H1 (cell line): ENCODE results near the gene NLRX1. TPM values are rescaled to one million over a fixed set of nuclear protein-coding genes. Genes with fewer than 3 reads are reported as not detected.

Experiments used
- CTCF ChIA-PET: fragments of 300-600 bp; sonication (Branson Sonifier 250); formaldehyde crosslinking; loops from one replicate; lab custom pipeline; 2021; ENCODE audit not compliant: partially characterized antibody; lab: Charles Lee
- POLR2A ChIA-PET: fragments of 300-600 bp; sonication (Branson Sonifier 250); formaldehyde crosslinking; loops from one replicate; lab custom pipeline; 2021; ENCODE audit warnings: inconsistent platforms; ENCODE audit not compliant: partially characterized antibody; lab: Charles Lee
- DNase-seq, 2 experiments: peaks; one replicate each; pipeline versions ENCODE4 v3.0.0 to v3.0.0-alpha.2; 2010 to 2022; ENCODE audit warnings: low spot score in 2 of 2, low read depth in 1 of 2, mixed read lengths in 1 of 2
- FAIRE-seq: peaks from 2 replicates; lab custom pipeline; 2011; peaks lifted over from hg19 to GRCh38; lab: Jason Lieb, UNC
- H2AFZ ChIP-seq: 2 replicates; pipeline ENCODE4 v1.8.1; 2012; ENCODE audit warnings: low read length, inconsistent platforms
- H2AK5ac ChIP-seq: 2 replicates; pipeline ENCODE4 v1.6.1; 2013; ENCODE audit warnings: low read depth, low read length
- H2BK120ac ChIP-seq: replicated peaks from 2 replicates; pipeline ENCODE3; 2013; ENCODE audit warnings: low read depth, low read length, inconsistent platforms
- H2BK12ac ChIP-seq: 2 replicates; pipeline ENCODE4 v1.6.1; 2013; ENCODE audit warnings: low read depth, low read length
- H2BK15ac ChIP-seq: 2 replicates; pipeline ENCODE4 v1.6.1; 2013; ENCODE audit warnings: low read length
- H2BK20ac ChIP-seq: 2 replicates; pipeline ENCODE4 v1.6.1; 2013; ENCODE audit warnings: low read length
- H2BK5ac ChIP-seq: 2 replicates; pipeline ENCODE4 v1.6.1; 2013; ENCODE audit warnings: low read depth, low read length
- H3K14ac ChIP-seq: 2 replicates; pipeline ENCODE4 v1.6.1; 2013; ENCODE audit warnings: inconsistent platforms; ENCODE audit not compliant: insufficient read length
- H3K18ac ChIP-seq: 2 replicates; pipeline ENCODE4 v1.6.1; 2013; ENCODE audit warnings: low read length; ENCODE audit errors: extremely low read depth
- H3K23ac ChIP-seq: 2 replicates; pipeline ENCODE4 v1.6.1; 2013; ENCODE audit warnings: inconsistent platforms; ENCODE audit not compliant: insufficient read length
- H3K23me2 ChIP-seq: 2 replicates; pipeline ENCODE4 v1.6.1; 2013; ENCODE audit warnings: low read depth, low read length
- H3K27ac ChIP-seq: 2 replicates; pipeline ENCODE4 v1.6.1; 2011; ENCODE audit warnings: low read depth, low read length, inconsistent platforms
- H3K27me3 ChIP-seq, 4 experiments: replicated peaks in 1 of 4; 1 replicate in 1 of 4; 2 replicates in 3 of 4; pipeline versions ENCODE4 v1.6.1 to v1.8.1; 2011 to 2013; ENCODE audit warnings: low read length in 3 of 4, mild to moderate bottlenecking in 3 of 4, inconsistent platforms in 2 of 4, mixed read lengths in 2 of 4, moderate library complexity in 1 of 4; ENCODE audit not compliant: control insufficient read depth in 3 of 4, insufficient read depth in 3 of 4; ENCODE audit errors: extremely low read depth in 1 of 4
- H3K36me3 ChIP-seq, 4 experiments: 2 replicates each; pipeline versions ENCODE4 v1.6.1 to v1.8.1; 2011 to 2013; ENCODE audit warnings: mild to moderate bottlenecking in 4 of 4, low read length in 3 of 4, moderate library complexity in 2 of 4, control low read depth in 1 of 4, inconsistent platforms in 1 of 4; ENCODE audit not compliant: insufficient read depth in 4 of 4, control insufficient read depth in 2 of 4
- H3K4ac ChIP-seq: replicated peaks from 2 replicates; pipeline ENCODE3; 2013; ENCODE audit warnings: low read length, low read depth, mixed read lengths, inconsistent platforms; ENCODE audit not compliant: insufficient read length
- H3K4me1 ChIP-seq, 4 experiments: replicated peaks in 1 of 4; 1 replicate in 1 of 4; 2 replicates in 3 of 4; pipeline versions ENCODE4 v1.6.1 to v1.8.1; 2011 to 2013; ENCODE audit warnings: low read length in 3 of 4, inconsistent platforms in 2 of 4, mixed read lengths in 1 of 4; ENCODE audit not compliant: insufficient read depth in 4 of 4, control insufficient read depth in 3 of 4
- H3K4me2 ChIP-seq, 2 experiments: 2 replicates each; pipeline versions ENCODE4 v1.6.1 to v1.8.1; 2011 to 2013; ENCODE audit warnings: low read depth in 2 of 2, low read length in 2 of 2, control low read depth in 1 of 2, inconsistent platforms in 1 of 2, mild to moderate bottlenecking in 1 of 2; ENCODE audit not compliant: insufficient read depth in 1 of 2
- H3K4me3 ChIP-seq, 4 experiments: fragments of 200-600, 300-600 bp in 1 of 4; sonication (generic), shearing (Covaris generic), sonication (Bioruptor Twin) in 1 of 4; 2 replicates each; pipeline versions ENCODE4 v1.5.1 to v1.8.1; 2011 to 2016; ENCODE audit warnings: low read length in 4 of 4, low read depth in 3 of 4, control low read depth in 2 of 4, inconsistent platforms in 2 of 4, mild to moderate bottlenecking in 2 of 4, mixed read lengths in 1 of 4, moderate library complexity in 1 of 4; ENCODE audit not compliant: insufficient read depth in 2 of 4; ENCODE audit errors: extremely low read depth in 1 of 4
- H3K56ac ChIP-seq: replicated peaks from 2 replicates; pipeline ENCODE3; 2013; ENCODE audit warnings: low read depth, mild to moderate bottlenecking, mixed read lengths, low read length, inconsistent platforms; ENCODE audit not compliant: insufficient read length
- H3K79me1 ChIP-seq: 2 replicates; pipeline ENCODE4 v1.6.1; 2013; ENCODE audit warnings: low read depth, low read length, control low read depth
- H3K79me2 ChIP-seq, 2 experiments: 2 replicates each; pipeline versions ENCODE4 v1.6.1 to v1.8.1; 2012 to 2013; ENCODE audit warnings: low read length in 2 of 2, mild to moderate bottlenecking in 2 of 2, inconsistent platforms in 1 of 2; ENCODE audit not compliant: insufficient read depth in 2 of 2, control insufficient read depth in 1 of 2
- H3K9ac ChIP-seq, 4 experiments: replicated peaks in 1 of 4; 1 replicate in 1 of 4; 2 replicates in 3 of 4; pipeline versions ENCODE4 v1.6.1 to v1.8.1; 2011 to 2013; ENCODE audit warnings: low read depth in 3 of 4, low read length in 3 of 4, control low read depth in 2 of 4, mild to moderate bottlenecking in 2 of 4, moderate library complexity in 2 of 4, inconsistent platforms in 1 of 4; ENCODE audit errors: extremely low read depth in 1 of 4
- H3K9me3 ChIP-seq, 2 experiments: 2 replicates each; pipeline versions ENCODE4 v1.6.1 to v1.8.1; 2012 to 2013; ENCODE audit warnings: mild to moderate bottlenecking in 2 of 2, moderate library complexity in 2 of 2, control low read depth in 1 of 2, inconsistent platforms in 1 of 2, low read depth in 1 of 2, low read length in 1 of 2, mixed read lengths in 1 of 2; ENCODE audit not compliant: insufficient read depth in 2 of 2
- H4K20me1 ChIP-seq, 2 experiments: replicated peaks in 1 of 2; 2 replicates each; pipeline versions ENCODE3 to v1.8.1; 2011 to 2013; ENCODE audit warnings: inconsistent platforms in 2 of 2, low read length in 2 of 2, mild to moderate bottlenecking in 1 of 2; ENCODE audit not compliant: insufficient read depth in 2 of 2, control insufficient read depth in 1 of 2
- H4K5ac ChIP-seq: 2 replicates; pipeline ENCODE4 v1.6.1; 2013; ENCODE audit warnings: low read length, low read depth, mixed read lengths, inconsistent platforms; ENCODE audit not compliant: insufficient read length
- H4K8ac ChIP-seq: 2 replicates; pipeline ENCODE4 v1.8.0; 2013; ENCODE audit warnings: mild to moderate bottlenecking, moderate library complexity, low read length, inconsistent platforms; ENCODE audit not compliant: insufficient read depth; ENCODE audit errors: extremely low read depth
- H4K91ac ChIP-seq: replicated peaks from 2 replicates; pipeline ENCODE3; 2013; ENCODE audit warnings: low read length, mixed read lengths, inconsistent platforms; ENCODE audit not compliant: insufficient read length
- CTCF ChIP-seq, 3 experiments: IDR thresholded peaks; 1 replicate in 2 of 3; 2 replicates in 1 of 3; pipeline versions ENCODE4 v1.5.1 to v1.6.1; 2011; ENCODE audit warnings: low read length in 3 of 3, mild to moderate bottlenecking in 3 of 3, inconsistent platforms in 2 of 3, low read depth in 1 of 3, moderate library complexity in 1 of 3; ENCODE audit not compliant: insufficient read depth in 1 of 3; ENCODE audit errors: control extremely low read depth in 1 of 3
- KDM1A ChIP-seq: fragments of 200-600, 300-600 bp; sonication (generic); IDR thresholded peaks from 2 replicates; pipeline ENCODE4 v1.7.1; 2016; ENCODE audit warnings: mild to moderate bottlenecking, low read length, borderline replicate concordance
- RXRA ChIP-seq: IDR thresholded peaks from 2 replicates; pipeline ENCODE4 v1.6.1; 2011; ENCODE audit warnings: low read depth, mild to moderate bottlenecking, low read length, moderate library complexity; ENCODE audit not compliant: insufficient read depth
- WGBS, 2 experiments: shearing (Covaris generic) in 1 of 2; methylation state at CpG; one replicate each; pipeline versions ENCODE4 v1.1.6 to v1.1.7; 2013 to 2015; ENCODE audit warnings: low lambda C conversion rate in 2 of 2, mixed read lengths in 2 of 2, inconsistent platforms in 1 of 2, low coverage in 1 of 2, missing lambda C conversion rate in 1 of 2; ENCODE audit not compliant: insufficient replicate concordance in 2 of 2, insufficient coverage in 1 of 2, insufficient read length in 1 of 2; ENCODE audit errors: extremely low coverage in 1 of 2, missing lambda C conversion rate in 1 of 2; 5-methylcytosine and 5-hydroxymethylcytosine counted together
- polyA plus RNA-seq, 7 experiments: library from polyadenylated mRNA; depleted of rRNA in 3 of 7; stranded (reverse) in 5 of 7; unstranded in 2 of 7; fragments of >200 nt in 5 of 7; fragments of 200-250 nt in 2 of 7; gene quantifications; 1 replicate in 5 of 7; 2 replicates in 1 of 7; 4 replicates in 1 of 7; pipeline versions ENCODE4 v1.2.1 to v1.2.3, GENCODE V29; 2011 to 2013; ENCODE audit warnings: missing spikeins in 2 of 7, mixed read lengths in 2 of 7
- total RNA-seq: library from RNA; stranded (reverse); fragmentation: NEBNext Ultra II Directional; extraction: Animal tissue kit (Norgen Biotek cat#: 25700); gene quantifications from 2 replicates; pipeline ENCODE4 v1.2.1, GENCODE V29; 2021

NLRX1 gene
- total and polyA plus RNA-seq, 2 of the 8 experiments (the other 6 are each of a cell fraction or from before 2014, with no cell fraction given), result 13.2 to 18.6 TPM

- no peak overlapping the region for H4K5ac ChIP-seq
- H3K4me3 ChIP-seq, result no peak overlapping the region
- H3K36me3 ChIP-seq, result no peaks in the 10 kb centered on the region
- H3K23me2 ChIP-seq, result peaks cover 12% of the 10 kb centered on the region; the same call in 1 of the 2 replicates
- H3K27ac ChIP-seq, result no peak overlapping the region
- no peak overlapping the region for H2AK5ac ChIP-seq
- H3K79me1 ChIP-seq, result no peaks in the 10 kb centered on the region
- no peaks in the 10 kb centered on the region for H3K79me2 ChIP-seq
- no peak for FAIRE-seq
- H3K27me3 ChIP-seq, result peaks cover 16 to 42% (median 31%) of the 10 kb centered on the region in 4 experiments
- H2BK15ac ChIP-seq, result peak overlapping the region; percentile 18; the same call in 1 of the 2 replicates
- POLR2A ChIA-PET, result interaction anchor here (0.7 to 7.7 kb wide), 5 partner anchors 17 to 67 kb away, joined by 3 to 58 read pairs (median 3); partner anchors contain the start of genes HMBS, NHERF4 and NLRX1
- H2BK5ac ChIP-seq, result 0 out of 2 replicates have a peak overlapping the region, but pooled peaks have one; percentile 56
- CTCF ChIA-PET, result interaction anchor here (0.7 to 23.6 kb wide), 11 partner anchors 8 to 187 kb away, joined by 3 to 389 read pairs (median 20); partner anchors contain the start of genes C1QTNF5, CBL, NHERF4 and NLRX1
- H3K9me3 ChIP-seq, result no peaks in the 10 kb centered on the region
- no peak overlapping the region for H2BK120ac ChIP-seq
- no peak overlapping the region for H3K23ac ChIP-seq
- no peak overlapping the region for H3K14ac ChIP-seq
- no peaks in the 10 kb centered on the region for H4K20me1 ChIP-seq
- H3K4me1 ChIP-seq, result peaks cover 5 to 16% (median 11%) of the 10 kb centered on the region in 4 experiments
- no peak overlapping the region for H3K4me2 ChIP-seq
- TF ChIP-seq RXRA (no peak), CTCF (IDR thresholded peaks at IDR 0.05; ENCODE audit: control extremely low read depth in 1 of 3, insufficient read depth in 1 of 3, low read depth in 1 of 3, low read length in 3 of 3) (peak in 2 of 3 experiments; percentile 1 to 10; a peak in 2 of 4 replicates), KDM1A (peak; percentile 50; the same call in 1 of the 2 replicates)
- TF ChIP-seq, all 59 proteins: peak for 2
- no peak overlapping the region for H4K8ac ChIP-seq
- H2BK12ac ChIP-seq, result no peak overlapping the region
- DNase-seq, result no peak
- no peak overlapping the region for H3K18ac ChIP-seq
- no peak overlapping the region for H3K56ac ChIP-seq
- no peak overlapping the region for H3K9ac ChIP-seq
- no peak overlapping the region for H4K91ac ChIP-seq
- 85% methylated on average over 8 of the region's 9 CpGs; no CpG with 5 or more reads in 1 of the 2 experiments for WGBS, 2 experiments
- H2AFZ ChIP-seq, result no peak overlapping the region
- no peak overlapping the region for H3K4ac ChIP-seq
- no peak overlapping the region for H2BK20ac ChIP-seq
These were observed 16.5 kb upstream of the NLRX1 start for GRCh38 chr11:119152043-119152442.
